Neuronal stem cell (in vitro differentiated cells): ENCODE measurements around the gene ATP1B2.

Experiments
- DNase-seq: peaks from one replicate; pipeline ENCODE4 v3.0.0-alpha.2; 2013; ENCODE audit warnings: low spot score
- H2AFZ ChIP-seq: one replicate; pipeline ENCODE4 v1.6.1; 2013; ENCODE audit warnings: mild to moderate bottlenecking, low read length, inconsistent platforms
- H2AK5ac ChIP-seq: 2 replicates; pipeline ENCODE4 v1.6.1; 2013; ENCODE audit warnings: low read depth, mild to moderate bottlenecking, inconsistent platforms, low read length, moderate library complexity, mixed read lengths
- H2BK120ac ChIP-seq: 2 replicates; pipeline ENCODE4 v1.6.1; 2013; ENCODE audit warnings: low read depth, mild to moderate bottlenecking, inconsistent platforms, low read length, moderate library complexity, mixed read lengths
- H2BK12ac ChIP-seq: one replicate; pipeline ENCODE4 v1.6.1; 2013; ENCODE audit warnings: low read length, inconsistent platforms
- H2BK15ac ChIP-seq: 2 replicates; pipeline ENCODE4 v1.6.1; 2013; ENCODE audit warnings: mild to moderate bottlenecking, low read length, inconsistent platforms, mixed read lengths
- H2BK5ac ChIP-seq: one replicate; pipeline ENCODE4 v1.6.1; 2013; ENCODE audit warnings: inconsistent platforms, mild to moderate bottlenecking, low read length, moderate library complexity
- H3K14ac ChIP-seq: one replicate; pipeline ENCODE4 v1.6.1; 2013; ENCODE audit warnings: low read length, inconsistent platforms
- H3K18ac ChIP-seq: 2 replicates; pipeline ENCODE4 v1.6.1; 2013; ENCODE audit warnings: low read length, inconsistent platforms
- H3K23ac ChIP-seq: 2 replicates; pipeline ENCODE4 v1.6.1; 2013; ENCODE audit warnings: low read depth, mild to moderate bottlenecking, mixed read lengths, low read length, inconsistent platforms; ENCODE audit not compliant: poor library complexity
- H3K27ac ChIP-seq: replicated peaks from 3 replicates; pipeline ENCODE4 v1.5.1; 2013; ENCODE audit warnings: low read length, inconsistent platforms
- H3K27me3 ChIP-seq, 3 experiments: 2 replicates each; pipeline ENCODE4 v1.6.1; 2013; ENCODE audit warnings: low read length in 3 of 3, mild to moderate bottlenecking in 2 of 3, inconsistent platforms in 1 of 3, low read depth in 1 of 3, mixed read lengths in 1 of 3, moderate library complexity in 1 of 3; ENCODE audit not compliant: control insufficient read depth in 3 of 3, insufficient read depth in 3 of 3
- H3K36me3 ChIP-seq, 2 donors: replicated peaks in 1 of 2; 2 replicates each; pipeline ENCODE4 v1.6.1; 2013; ENCODE audit warnings: low read length in 2 of 2; ENCODE audit not compliant: control insufficient read depth in 2 of 2, insufficient read depth in 2 of 2
- H3K4ac ChIP-seq: 2 replicates; pipeline ENCODE4 v1.6.1; 2013; ENCODE audit warnings: inconsistent platforms, mild to moderate bottlenecking, low read length, moderate library complexity
- H3K4me1 ChIP-seq, 2 donors: 1 replicate in 1 of 2; 2 replicates in 1 of 2; pipeline ENCODE4 v1.6.1; 2013; ENCODE audit warnings: low read length in 2 of 2, low read depth in 1 of 2; ENCODE audit not compliant: control insufficient read depth in 2 of 2, insufficient read depth in 1 of 2
- H3K4me2 ChIP-seq: one replicate; pipeline ENCODE4 v1.6.1; 2013; ENCODE audit warnings: mild to moderate bottlenecking, low read length, inconsistent platforms; ENCODE audit not compliant: insufficient read depth, poor library complexity, severe bottlenecking
- H3K4me3 ChIP-seq, 2 donors: 2 replicates each; pipeline ENCODE4 v1.5.1; 2013; ENCODE audit warnings: low read length in 2 of 2, mild to moderate bottlenecking in 2 of 2, inconsistent platforms in 1 of 2, moderate library complexity in 1 of 2
- H3K79me1 ChIP-seq: one replicate; pipeline ENCODE4 v1.6.1; 2013; ENCODE audit warnings: low read depth, mild to moderate bottlenecking, inconsistent platforms, low read length, moderate library complexity
- H3K9ac ChIP-seq: one replicate; pipeline ENCODE4 v1.6.1; 2013; ENCODE audit warnings: mild to moderate bottlenecking, low read depth, low read length, inconsistent platforms; ENCODE audit not compliant: poor library complexity
- H3K9me3 ChIP-seq, 2 donors: replicated peaks in 1 of 2; 2 replicates each; pipeline versions ENCODE3 to v1.6.1; 2013; ENCODE audit warnings: low read length in 2 of 2, mild to moderate bottlenecking in 2 of 2, inconsistent platforms in 1 of 2, low read depth in 1 of 2, mixed read lengths in 1 of 2, moderate library complexity in 1 of 2; ENCODE audit not compliant: control insufficient read depth in 2 of 2, insufficient read depth in 1 of 2
- H4K8ac ChIP-seq: one replicate; pipeline ENCODE4 v1.6.1; 2013; ENCODE audit warnings: low read depth, mild to moderate bottlenecking, inconsistent platforms, low read length, moderate library complexity
- H4K91ac ChIP-seq: one replicate; pipeline ENCODE4 v1.6.1; 2013; ENCODE audit warnings: low read length, low read depth, mild to moderate bottlenecking, inconsistent platforms; ENCODE audit not compliant: poor library complexity
- WGBS, 2 donors: extraction: QIAGEN DNeasy Blood & Tissue Kit; methylation state at CpG; one replicate each; pipeline ENCODE4 v1.1.7; 2013; ENCODE audit warnings: missing lambda C conversion rate in 2 of 2, mixed read lengths in 1 of 2; ENCODE audit not compliant: insufficient read length in 2 of 2, insufficient replicate concordance in 1 of 2; ENCODE audit errors: extremely low coverage in 2 of 2; 5-methylcytosine and 5-hydroxymethylcytosine counted together

ATP1B2 gene

GRCh38 chr17:7612294-7612640 is 38.5 kb upstream of the ATP1B2 start:
- Histone ChIP-seq H3K36me3 (peaks cover 5 to 46% of the 10 kb centered on the region in 2 donors), H2AFZ (no peak overlapping the region), H3K4ac (no peak overlapping the region)

GRCh38 chr17:7613769-7614424 is 36.8 kb upstream of the ATP1B2 start:
- Histone ChIP-seq H2BK12ac (no peak overlapping the region), H3K4ac (no peak overlapping the region), H3K4me1 (peaks cover 8 to 9% of the 10 kb centered on the region in 2 donors), H4K8ac (no peak overlapping the region), H2AK5ac (peak overlapping the region; percentile 96), H3K27ac (peak overlapping the region; percentile 94), H2BK120ac (no peak overlapping the region), H3K4me2 (peak overlapping the region; percentile 79), H4K91ac (no peak overlapping the region), H3K18ac (peak overlapping the region; percentile 97), H3K14ac (peak overlapping the region; percentile 58), H2BK5ac (peak overlapping the region; percentile 91), H3K9me3 (no peaks in the 10 kb centered on the region), H3K36me3 (peaks cover 5 to 35% of the 10 kb centered on the region in 2 donors), H3K79me1 (peaks cover 3% of the 10 kb centered on the region), H3K9ac (peak overlapping the region; percentile 97), H3K4me3 (peak overlapping the region; percentile 64 to 90), H3K23ac (peak overlapping the region; percentile 100), H2AFZ (peak overlapping the region; percentile 82), H3K27me3 (no peaks in the 10 kb centered on the region), H2BK15ac (peak overlapping the region; percentile 76)
- WGBS, 2 donors, result no CpG with 5 or more reads among the region's 20 CpGs
- peak; percentile 24 for DNase-seq

More at GRCh38 chr17:7612294-7612640, 38.5 kb upstream of the ATP1B2 start:
- no peak overlapping the region for H4K8ac ChIP-seq
- WGBS, 2 donors, result no CpG with 5 or more reads among the region's 1 CpG
- no peak overlapping the region for H3K9ac ChIP-seq
- no peak overlapping the region for H2BK15ac ChIP-seq
- no peak overlapping the region for H3K23ac ChIP-seq
- no peak overlapping the region for H3K18ac ChIP-seq
- H3K4me2 ChIP-seq, result no peak overlapping the region
- peaks cover 3% of the 10 kb centered on the region for H3K79me1 ChIP-seq
- H2BK12ac ChIP-seq, result no peak overlapping the region
- H3K27ac ChIP-seq, result no peak overlapping the region
- no peak overlapping the region for H3K4me3 ChIP-seq
- no peak overlapping the region for H2BK5ac ChIP-seq
- H3K14ac ChIP-seq, result no peak overlapping the region
- no peak for DNase-seq
- no peaks in the 10 kb centered on the region for H3K27me3 ChIP-seq
- H3K9me3 ChIP-seq, result no peaks in the 10 kb centered on the region
- no peak overlapping the region for H4K91ac ChIP-seq
- no peak overlapping the region for H2BK120ac ChIP-seq
- no peak overlapping the region for H2AK5ac ChIP-seq
- peaks cover 8 to 9% of the 10 kb centered on the region in 2 donors for H3K4me1 ChIP-seq

- peak; percentile 100 for DNase-seq
- H3K9ac ChIP-seq, result peak within 1 kb of the TSS; percentile 97
- WGBS, 2 donors, result no CpG with 5 or more reads among the region's 93 CpGs
- peak within 1 kb of the TSS; percentile 91 for H2BK5ac ChIP-seq
- H2BK15ac ChIP-seq, result peak within 1 kb of the TSS; percentile 76
- H2BK120ac ChIP-seq, result peak within 1 kb of the TSS; percentile 47
- H4K91ac ChIP-seq, result no peak within 1 kb of the TSS
- H3K4ac ChIP-seq, result no peak within 1 kb of the TSS
- H3K14ac ChIP-seq, result peak within 1 kb of the TSS; percentile 58
- H2AFZ ChIP-seq, result peak within 1 kb of the TSS; percentile 85
- peak within 1 kb of the TSS; percentile 79 for H3K4me2 ChIP-seq
- peaks cover 5 to 28% of the 10 kb centered on the region in 2 donors for H3K36me3 ChIP-seq
- H2AK5ac ChIP-seq, result peak within 1 kb of the TSS; percentile 96
- peaks cover 8 to 9% of the 10 kb centered on the region in 2 donors for H3K4me1 ChIP-seq
- no peak within 1 kb of the TSS for H2BK12ac ChIP-seq
- H3K23ac ChIP-seq, result peak within 1 kb of the TSS; percentile 100
- H3K4me3 ChIP-seq, result peak within 1 kb of the TSS; percentile 64 to 90
- peaks cover 3% of the 10 kb centered on the region for H3K79me1 ChIP-seq
- H3K27me3 ChIP-seq, result no peaks in the 10 kb centered on the region
- H3K27ac ChIP-seq, result peak within 1 kb of the TSS; percentile 94
- H3K18ac ChIP-seq, result peak within 1 kb of the TSS; percentile 97
- H3K9me3 ChIP-seq, result no peaks in the 10 kb centered on the region
- H4K8ac ChIP-seq, result no peak within 1 kb of the TSS
These were observed 36.1 kb upstream of the ATP1B2 start, which contains the start of gene FXR2 for GRCh38 chr17:7614425-7615264. Gene FXR2, minus strand, starts transcription at chr17:7614897. Its CDS starts 365 bp downstream, at chr17:7614532.

- no CpG with 5 or more reads among the region's 28 CpGs for WGBS, 2 donors
- Histone ChIP-seq H3K79me1 (peaks cover 3% of the 10 kb centered on the region), H3K4me3 (peak overlapping the region; percentile 48 to 73), H3K9me3 (no peaks in the 10 kb centered on the region), H2BK12ac (no peak overlapping the region), H3K4me1 (peaks cover 8 to 9% of the 10 kb centered on the region in 2 donors), H2AFZ (peak overlapping the region; percentile 85), H3K9ac (no peak overlapping the region), H3K27me3 (no peaks in the 10 kb centered on the region), H2BK5ac (no peak overlapping the region), H3K36me3 (peaks cover 5 to 23% of the 10 kb centered on the region in 2 donors), H4K8ac (no peak overlapping the region), H2AK5ac (no peak overlapping the region), H3K23ac (no peak overlapping the region), H3K18ac (peak overlapping the region; percentile 53), H2BK120ac (no peak overlapping the region), H3K4me2 (peak overlapping the region; percentile 54), H3K4ac (no peak overlapping the region), H3K14ac (no peak overlapping the region), H2BK15ac (no peak overlapping the region), H4K91ac (no peak overlapping the region), H3K27ac (peak overlapping the region; percentile 93)
- no peak for DNase-seq
These were observed 35.4 kb upstream of the ATP1B2 start for GRCh38 chr17:7615265-7615747.
